ENCODE results near the gene ADGRD2. TPM values are rescaled to one million over a fixed set of nuclear protein-coding genes. Genes with fewer than 3 reads are reported as not detected.

The ADGRD2 gene
- polyA plus RNA-seq, 1 donor (not counting 4 experiments of a cell fraction or from before 2014, with no cell fraction given), result not detected

GRCh38 chr9:124452841-124453585 lies 2.8 kb downstream of the ADGRD2 start:
- DNase-seq (ENCODE audit: low read depth, low spot score) (no peak), FAIRE-seq (no peak)
- Histone ChIP-seq H2AFZ (ENCODE audit: control insufficient read depth, low read length) (peak overlapping the region; percentile 37), H3K4me3 (ENCODE audit: control insufficient read depth in 2 of 3, extremely low read depth in 1 of 3, insufficient read depth in 2 of 3, low read depth in 1 of 3, low read length in 3 of 3) (peak overlapping the region in 1 of 3 experiments; percentile 17), H3K9ac (ENCODE audit: control insufficient read depth, extremely low read depth, insufficient read depth, low read length) (no peak overlapping the region), H3K27me3 (ENCODE audit: control insufficient read depth, extremely low read depth, insufficient read depth, low read length) (peaks cover 11% of the 10 kb centered on the region), H3K9me1 (ENCODE audit: control insufficient read depth, extremely low read depth, insufficient read depth, low read length) (no peaks in the 10 kb centered on the region), H3K4me1 (ENCODE audit: control insufficient read depth, extremely low read depth, insufficient read depth, low read length) (peaks cover 2% of the 10 kb centered on the region), H3K36me3 (ENCODE audit: control insufficient read depth in 2 of 2, extremely low read depth in 1 of 2, insufficient read depth in 2 of 2, low read length in 2 of 2) (no peaks in the 10 kb centered on the region), H3K9me3 (ENCODE audit: control insufficient read depth, low read depth, low read length) (peaks cover 3% of the 10 kb centered on the region), H3K27ac (ENCODE audit: control insufficient read depth, insufficient read depth, low read length) (no peak overlapping the region), H3K79me2 (ENCODE audit: control insufficient read depth, insufficient read depth, low read length) (no peaks in the 10 kb centered on the region), H4K20me1 (ENCODE audit: control insufficient read depth, extremely low read depth, insufficient read depth, low read length) (no peaks in the 10 kb centered on the region), H3K4me2 (ENCODE audit: control insufficient read depth, extremely low read depth, insufficient read depth, low read depth, low read length) (peak overlapping the region; percentile 32)
- TF ChIP-seq EZH2 (IDR thresholded peaks at IDR 0.05; ENCODE audit: low read length) (no peak), CTCF (optimal IDR thresholded peaks at IDR 0.05 in 1 of 3, IDR thresholded peaks at IDR 0.05 in 1 of 3, conservative IDR thresholded peaks at IDR 0.05 in 1 of 3; ENCODE audit: extremely low read depth in 1 of 3, insufficient read depth in 2 of 3, low read length in 3 of 3) (no peak)
- dilution Hi-C loops (cut with MboI; ENCODE audit: extremely low pct_ligation_motif_present, low sequenced_read_pairs), result no loop called here

GRCh38 chr9:124453586-124454191 lies 3.4 kb downstream of the ADGRD2 start:
- H3K79me2 ChIP-seq (ENCODE audit: control insufficient read depth, insufficient read depth, low read length), result no peaks in the 10 kb centered on the region
- no peaks in the 10 kb centered on the region for H3K9me1 ChIP-seq (ENCODE audit: control insufficient read depth, extremely low read depth, insufficient read depth, low read length)
- H3K9ac ChIP-seq (ENCODE audit: control insufficient read depth, extremely low read depth, insufficient read depth, low read length), result no peak overlapping the region
- H3K4me3 ChIP-seq (ENCODE audit: control insufficient read depth in 2 of 3, extremely low read depth in 1 of 3, insufficient read depth in 2 of 3, low read depth in 1 of 3, low read length in 3 of 3), result peak overlapping the region in 1 of 3 experiments; percentile 17
- dilution Hi-C loops (cut with MboI; ENCODE audit: extremely low pct_ligation_motif_present, low sequenced_read_pairs), result no loop called here
- peaks cover 3% of the 10 kb centered on the region for H3K9me3 ChIP-seq (ENCODE audit: control insufficient read depth, low read depth, low read length)
- H3K27me3 ChIP-seq (ENCODE audit: control insufficient read depth, extremely low read depth, insufficient read depth, low read length), result peaks cover 11% of the 10 kb centered on the region
- no peak for TF ChIP-seq EZH2 (IDR thresholded peaks at IDR 0.05; ENCODE audit: low read length)
- TF ChIP-seq CTCF (optimal IDR thresholded peaks at IDR 0.05 in 1 of 3, IDR thresholded peaks at IDR 0.05 in 1 of 3, conservative IDR thresholded peaks at IDR 0.05 in 1 of 3; ENCODE audit: extremely low read depth in 1 of 3, insufficient read depth in 2 of 3, low read length in 3 of 3), result no peak
- peaks cover 2% of the 10 kb centered on the region for H3K4me1 ChIP-seq (ENCODE audit: control insufficient read depth, extremely low read depth, insufficient read depth, low read length)
- FAIRE-seq (no peak), DNase-seq (ENCODE audit: low read depth, low spot score) (no peak)
- peak overlapping the region; percentile 37 for H2AFZ ChIP-seq (ENCODE audit: control insufficient read depth, low read length)
- no peaks in the 10 kb centered on the region for H4K20me1 ChIP-seq (ENCODE audit: control insufficient read depth, extremely low read depth, insufficient read depth, low read length)
- no peak overlapping the region for H3K27ac ChIP-seq (ENCODE audit: control insufficient read depth, insufficient read depth, low read length)
- H3K4me2 ChIP-seq (ENCODE audit: control insufficient read depth, extremely low read depth, insufficient read depth, low read depth, low read length), result peak overlapping the region; percentile 32
- H3K36me3 ChIP-seq (ENCODE audit: control insufficient read depth in 2 of 2, extremely low read depth in 1 of 2, insufficient read depth in 2 of 2, low read length in 2 of 2), result no peaks in the 10 kb centered on the region

Data from keratinocyte (primary cell).